ENCODE data around the gene TAC4.

TAC4 gene

GRCh38 chr17:49861150-49861884, 13.4 kb upstream of the TAC4 start:
- no peak overlapping the region for H3K4me3 Mint-ChIP-seq
- no peaks in the 10 kb centered on the region for H3K9me3 Mint-ChIP-seq
- H3K4me1 Mint-ChIP-seq (ENCODE audit: low read depth), result peaks cover 2% of the 10 kb centered on the region
- H3K36me3 Mint-ChIP-seq (ENCODE audit: low read depth), result no peaks in the 10 kb centered on the region
- peaks cover 9% of the 10 kb centered on the region for H3K27me3 Mint-ChIP-seq (ENCODE audit: low read depth)
- no peak overlapping the region for H3K27ac Mint-ChIP-seq

GRCh38 chr17:49859991-49860953, 12.4 kb upstream of the TAC4 start:
- H3K4me1 Mint-ChIP-seq (ENCODE audit: low read depth), result peaks cover 2% of the 10 kb centered on the region
- H3K4me3 Mint-ChIP-seq, result no peak overlapping the region
- H3K27me3 Mint-ChIP-seq (ENCODE audit: low read depth), result peaks cover 13% of the 10 kb centered on the region
- H3K9me3 Mint-ChIP-seq, result no peaks in the 10 kb centered on the region
- H3K27ac Mint-ChIP-seq, result no peak overlapping the region
- no peaks in the 10 kb centered on the region for H3K36me3 Mint-ChIP-seq (ENCODE audit: low read depth)

- Mint-ChIP-seq H3K4me3 (no peak overlapping the region), H3K27ac (no peak overlapping the region), H3K9me3 (no peaks in the 10 kb centered on the region), H3K4me1 (ENCODE audit: low read depth) (peaks cover 2% of the 10 kb centered on the region), H3K27me3 (ENCODE audit: low read depth) (peaks cover 23% of the 10 kb centered on the region), H3K36me3 (ENCODE audit: low read depth) (no peaks in the 10 kb centered on the region)
Observed at GRCh38 chr17:49858796-49859195, 10.9 kb upstream of the TAC4 start.

GRCh38 chr17:49854126-49854525, 6.3 kb upstream of the TAC4 start:
- Mint-ChIP-seq H3K27me3 (ENCODE audit: low read depth) (peaks cover 24% of the 10 kb centered on the region), H3K4me1 (ENCODE audit: low read depth) (peaks cover 10% of the 10 kb centered on the region), H3K36me3 (ENCODE audit: low read depth) (no peaks in the 10 kb centered on the region), H3K9me3 (no peaks in the 10 kb centered on the region), H3K27ac (no peak overlapping the region), H3K4me3 (no peak overlapping the region)

GRCh38 chr17:49853470-49854015, 5.7 kb upstream of the TAC4 start:
- no peaks in the 10 kb centered on the region for H3K36me3 Mint-ChIP-seq (ENCODE audit: low read depth)
- no peak overlapping the region for H3K27ac Mint-ChIP-seq
- peaks cover 10% of the 10 kb centered on the region for H3K4me1 Mint-ChIP-seq (ENCODE audit: low read depth)
- peaks cover 22% of the 10 kb centered on the region for H3K27me3 Mint-ChIP-seq (ENCODE audit: low read depth)
- H3K9me3 Mint-ChIP-seq, result no peaks in the 10 kb centered on the region
- H3K4me3 Mint-ChIP-seq, result no peak overlapping the region

- Mint-ChIP-seq H3K27me3 (ENCODE audit: low read depth) (peaks cover 20% of the 10 kb centered on the region), H3K4me1 (ENCODE audit: low read depth) (peaks cover 10% of the 10 kb centered on the region), H3K36me3 (ENCODE audit: low read depth) (peaks cover 9% of the 10 kb centered on the region), H3K9me3 (no peaks in the 10 kb centered on the region), H3K27ac (peak overlapping the region; percentile 76), H3K4me3 (peak overlapping the region; percentile 86)
Observed at GRCh38 chr17:49851387-49852291, 3.8 kb upstream of the TAC4 start.

GRCh38 chr17:49850772-49851386, 3.0 kb upstream of the TAC4 start:
- Mint-ChIP-seq H3K27ac (peak overlapping the region; percentile 75), H3K36me3 (ENCODE audit: low read depth) (peaks cover 9% of the 10 kb centered on the region), H3K4me1 (ENCODE audit: low read depth) (peaks cover 10% of the 10 kb centered on the region), H3K27me3 (ENCODE audit: low read depth) (peaks cover 20% of the 10 kb centered on the region), H3K9me3 (no peaks in the 10 kb centered on the region), H3K4me3 (peak overlapping the region; percentile 85)

- peaks cover 11% of the 10 kb centered on the region for H3K4me1 Mint-ChIP-seq (ENCODE audit: low read depth)
- H3K36me3 Mint-ChIP-seq (ENCODE audit: low read depth), result peaks cover 9% of the 10 kb centered on the region
- H3K4me3 Mint-ChIP-seq, result peak overlapping the region; percentile 85
- H3K27me3 Mint-ChIP-seq (ENCODE audit: low read depth), result peaks cover 16% of the 10 kb centered on the region
- no peaks in the 10 kb centered on the region for H3K9me3 Mint-ChIP-seq
- H3K27ac Mint-ChIP-seq, result peak overlapping the region; percentile 75
Observed at GRCh38 chr17:49850218-49850610, 2.3 kb upstream of the TAC4 start.

- peaks cover 15% of the 10 kb centered on the region for H3K4me1 Mint-ChIP-seq (ENCODE audit: low read depth)
- no peaks in the 10 kb centered on the region for H3K9me3 Mint-ChIP-seq
- H3K4me3 Mint-ChIP-seq, result no peak overlapping the region
- peaks cover 11% of the 10 kb centered on the region for H3K36me3 Mint-ChIP-seq (ENCODE audit: low read depth)
- no peak overlapping the region for H3K27ac Mint-ChIP-seq
- H3K27me3 Mint-ChIP-seq (ENCODE audit: low read depth), result peaks cover 6% of the 10 kb centered on the region
Observed at GRCh38 chr17:49848739-49849138, 870 bp upstream of the TAC4 start.

GRCh38 chr17:49846938-49847712, 744 bp downstream of the TAC4 start:
- Mint-ChIP-seq H3K4me3 (no peak overlapping the region), H3K27ac (no peak overlapping the region), H3K27me3 (ENCODE audit: low read depth) (peaks cover under 1% of the 10 kb centered on the region), H3K36me3 (ENCODE audit: low read depth) (peaks cover 16% of the 10 kb centered on the region), H3K9me3 (no peaks in the 10 kb centered on the region), H3K4me1 (ENCODE audit: low read depth) (peaks cover 13% of the 10 kb centered on the region)

GRCh38 chr17:49845321-49845720, 2.5 kb downstream of the TAC4 start:
- Mint-ChIP-seq H3K27me3 (ENCODE audit: low read depth) (no peaks in the 10 kb centered on the region), H3K27ac (no peak overlapping the region), H3K36me3 (ENCODE audit: low read depth) (peaks cover 16% of the 10 kb centered on the region), H3K4me1 (ENCODE audit: low read depth) (peaks cover 6% of the 10 kb centered on the region), H3K9me3 (no peaks in the 10 kb centered on the region), H3K4me3 (no peak overlapping the region)

GRCh38 chr17:49843774-49844350, 4.0 kb downstream of the TAC4 start:
- H3K4me1 Mint-ChIP-seq (ENCODE audit: low read depth), result peaks cover 6% of the 10 kb centered on the region
- no peaks in the 10 kb centered on the region for H3K27me3 Mint-ChIP-seq (ENCODE audit: low read depth)
- H3K9me3 Mint-ChIP-seq, result no peaks in the 10 kb centered on the region
- peaks cover 18% of the 10 kb centered on the region for H3K36me3 Mint-ChIP-seq (ENCODE audit: low read depth)
- H3K27ac Mint-ChIP-seq, result no peak overlapping the region
- no peak overlapping the region for H3K4me3 Mint-ChIP-seq

GRCh38 chr17:49842846-49843245, 5.0 kb downstream of the TAC4 start:
- no peaks in the 10 kb centered on the region for H3K27me3 Mint-ChIP-seq (ENCODE audit: low read depth)
- no peaks in the 10 kb centered on the region for H3K9me3 Mint-ChIP-seq
- H3K4me1 Mint-ChIP-seq (ENCODE audit: low read depth), result peaks cover 6% of the 10 kb centered on the region
- peaks cover 16% of the 10 kb centered on the region for H3K36me3 Mint-ChIP-seq (ENCODE audit: low read depth)
- no peak overlapping the region for H3K27ac Mint-ChIP-seq
- H3K4me3 Mint-ChIP-seq, result no peak overlapping the region
